ENCODE results near the gene ZEB1. TPM values are rescaled to one million over a fixed set of nuclear protein-coding genes. Genes with fewer than 3 reads are reported as not detected.

ZEB1 gene
- total and polyA plus RNA-seq, 9 of the 15 experiments (the other 6 are each of a cell fraction or from before 2014, with no cell fraction given) = 2.1 to 8.4 (median 4.9) TPM

- TF ChIP-seq CTCF (IDR thresholded peaks at IDR 0.05 in 2 of 3, conservative IDR thresholded peaks at IDR 0.05 in 1 of 3; ENCODE audit: insufficient read depth in 2 of 3, low read depth in 1 of 3, low read length in 3 of 3) = peak in 2 of 3 experiments; percentile 29 to 35; a peak in 3 of 6 replicates
- TF ChIP-seq SMARCA4 (IDR thresholded peaks at IDR 0.05) = no peak
- TF ChIP-seq HMG20A (CRISPR knock-in tag; conservative IDR thresholded peaks at IDR 0.05) = no peak
- TF ChIP-seq PRPF4 (IDR thresholded peaks at IDR 0.05; ENCODE audit: insufficient read depth, low read depth, low read length, poor library complexity, severe bottlenecking) = no peak
- TF ChIP-seq MAZ (CRISPR knock-in tag; conservative IDR thresholded peaks at IDR 0.05 in 1 of 2, IDR thresholded peaks at IDR 0.05 in 1 of 2) = peak in 1 of 2 experiments; percentile 62; a peak in 3 of 4 replicates
- no peak for TF ChIP-seq ZNF436 (CRISPR knock-in tag; IDR thresholded peaks at IDR 0.05)
- TF ChIP-seq POLR2AphosphoS2 (IDR thresholded peaks at IDR 0.05; ENCODE audit: low read length) = no peak
- peak; percentile 56; the same call in 1 of the 2 replicates for TF ChIP-seq THAP12 (CRISPR knock-in tag; IDR thresholded peaks at IDR 0.05)
- no peak for TF ChIP-seq CSDE1 (IDR thresholded peaks at IDR 0.05)
- peak; percentile 71 for TF ChIP-seq POLR2A (conservative IDR thresholded peaks at IDR 0.05)
- TF ChIP-seq HEY1 (CRISPR knock-in tag; IDR thresholded peaks at IDR 0.05; ENCODE audit: borderline replicate concordance) = no peak
- peak; percentile 17 for TF ChIP-seq HMGN3 (IDR thresholded peaks at IDR 0.05; ENCODE audit: borderline replicate concordance, extremely low read depth, insufficient read length, low read depth, low read length)
- TF ChIP-seq SIN3A (IDR thresholded peaks at IDR 0.05; ENCODE audit: borderline replicate concordance in 2 of 2, control insufficient read depth in 1 of 2, low read depth in 2 of 2, low read length in 2 of 2) = 0 out of 4 replicates have a peak, but pooled peaks of 1 of the 2 experiments have one; percentile 11
- no peak for TF ChIP-seq HDAC2 (IDR thresholded peaks at IDR 0.05)
- TF ChIP-seq CHCHD3 (CRISPR knock-in tag; IDR thresholded peaks at IDR 0.05) = no peak
- no peak for TF ChIP-seq PRMT5 (CRISPR knock-in tag; IDR thresholded peaks at IDR 0.05)
- TF ChIP-seq ZNF124 (CRISPR knock-in tag; IDR thresholded peaks at IDR 0.05) = no peak
- no peak for TF ChIP-seq NFYB (IDR thresholded peaks at IDR 0.05; ENCODE audit: extremely low read depth, insufficient read length)
- no peak for TF ChIP-seq ZNF592 (IDR thresholded peaks at IDR 0.05)
- no peak for TF ChIP-seq CEBPB (tag; IDR thresholded peaks at IDR 0.05)
Measured at GRCh38 chr10:31318854-31319601, at the start of gene ZEB1 (continued).
